IMR-90 (cell line): ENCODE measurements around the gene KITLG.

Experiments
- CEBPB ChIP-seq: IDR thresholded peaks from 2 replicates; pipeline ENCODE4 v1.6.1; 2012; ENCODE audit warnings: low read depth, low read length, improper control_type of control experiment
- POLR2A ChIP-seq: IDR thresholded peaks from 2 replicates; pipeline ENCODE4 v1.6.1; 2012; ENCODE audit warnings: mild to moderate bottlenecking, low read depth, low read length
- RAD21 ChIP-seq: IDR thresholded peaks from 2 replicates; pipeline ENCODE4 v1.6.1; 2012; ENCODE audit warnings: low read length, improper control_type of control experiment
- TF ChIP-seq, protein P1 (sequence below): conservative IDR thresholded peaks from 2 replicates; pipeline ENCODE4 v1.5.1; 2012; ENCODE audit warnings: mild to moderate bottlenecking, low read depth, low read length, improper control_type of control experiment
- TF ChIP-seq, protein P2 (sequence below): fragments of 150-350 bp; IDR thresholded peaks from 2 replicates; pipeline ENCODE4 v1.6.1; 2017; ENCODE audit warnings: mild to moderate bottlenecking, antibody characterized with exemption, low read length, low read depth

DNA sequence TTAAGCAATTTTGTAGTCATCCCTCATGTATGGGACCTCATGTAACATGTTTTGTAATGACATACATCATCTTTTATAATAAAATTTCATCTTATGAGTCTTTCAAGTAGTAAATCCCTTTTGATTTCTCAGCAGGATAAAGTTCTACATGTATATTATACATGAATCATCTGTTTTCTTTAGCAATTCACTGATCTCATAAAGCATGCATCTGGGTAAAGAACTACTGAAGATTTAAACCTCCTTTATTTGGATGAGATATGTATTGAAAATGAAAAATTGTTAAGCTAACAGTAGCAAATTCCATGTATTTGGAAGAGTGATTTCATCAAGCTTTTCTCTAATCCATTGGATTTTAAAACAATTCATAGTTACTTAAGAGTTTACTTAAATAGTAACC, 126.9 kb downstream of the KITLG start:
- TF ChIP-seq, protein P1, sequence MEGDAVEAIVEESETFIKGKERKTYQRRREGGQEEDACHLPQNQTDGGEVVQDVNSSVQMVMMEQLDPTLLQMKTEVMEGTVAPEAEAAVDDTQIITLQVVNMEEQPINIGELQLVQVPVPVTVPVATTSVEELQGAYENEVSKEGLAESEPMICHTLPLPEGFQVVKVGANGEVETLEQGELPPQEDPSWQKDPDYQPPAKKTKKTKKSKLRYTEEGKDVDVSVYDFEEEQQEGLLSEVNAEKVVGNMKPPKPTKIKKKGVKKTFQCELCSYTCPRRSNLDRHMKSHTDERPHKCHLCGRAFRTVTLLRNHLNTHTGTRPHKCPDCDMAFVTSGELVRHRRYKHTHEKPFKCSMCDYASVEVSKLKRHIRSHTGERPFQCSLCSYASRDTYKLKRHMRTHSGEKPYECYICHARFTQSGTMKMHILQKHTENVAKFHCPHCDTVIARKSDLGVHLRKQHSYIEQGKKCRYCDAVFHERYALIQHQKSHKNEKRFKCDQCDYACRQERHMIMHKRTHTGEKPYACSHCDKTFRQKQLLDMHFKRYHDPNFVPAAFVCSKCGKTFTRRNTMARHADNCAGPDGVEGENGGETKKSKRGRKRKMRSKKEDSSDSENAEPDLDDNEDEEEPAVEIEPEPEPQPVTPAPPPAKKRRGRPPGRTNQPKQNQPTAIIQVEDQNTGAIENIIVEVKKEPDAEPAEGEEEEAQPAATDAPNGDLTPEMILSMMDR: no peak
- peak; percentile 24; the same call in 1 of the 2 replicates for TF ChIP-seq CEBPB
- no peak for TF ChIP-seq POLR2A
- no peak for TF ChIP-seq RAD21
- TF ChIP-seq, protein P2, sequence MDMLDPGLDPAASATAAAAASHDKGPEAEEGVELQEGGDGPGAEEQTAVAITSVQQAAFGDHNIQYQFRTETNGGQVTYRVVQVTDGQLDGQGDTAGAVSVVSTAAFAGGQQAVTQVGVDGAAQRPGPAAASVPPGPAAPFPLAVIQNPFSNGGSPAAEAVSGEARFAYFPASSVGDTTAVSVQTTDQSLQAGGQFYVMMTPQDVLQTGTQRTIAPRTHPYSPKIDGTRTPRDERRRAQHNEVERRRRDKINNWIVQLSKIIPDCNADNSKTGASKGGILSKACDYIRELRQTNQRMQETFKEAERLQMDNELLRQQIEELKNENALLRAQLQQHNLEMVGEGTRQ: no peak
